ENCODE results near the gene TXLNA.

The TXLNA gene

GRCh38 chr1:32215629-32216480, 36.4 kb downstream of the TXLNA start:
- DNase-seq: peak; percentile 76 to 80 (median 78)

DNA sequence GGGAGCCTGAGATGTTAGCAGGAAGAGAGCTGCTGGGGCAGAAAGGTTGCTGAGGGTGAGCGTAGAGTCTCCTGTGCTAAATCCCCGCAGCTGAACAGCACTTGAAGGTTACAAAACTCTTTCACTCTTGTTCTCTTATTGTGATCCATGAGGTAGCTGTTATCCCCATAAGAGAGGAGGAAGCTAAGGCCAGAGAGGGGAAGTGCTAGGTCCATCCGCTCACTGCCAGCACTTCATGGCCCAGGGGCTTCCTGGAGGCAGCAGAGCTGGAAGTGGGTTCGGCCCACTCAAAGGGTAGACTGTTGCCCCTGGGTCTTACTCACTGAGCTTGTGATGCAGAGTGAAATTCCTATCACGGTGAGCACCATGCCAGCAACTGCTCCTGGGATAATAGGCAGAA, 37.1 kb downstream of the TXLNA start:
- peak in 2 of 3 donors; percentile 24 to 33 for DNase-seq

DNA sequence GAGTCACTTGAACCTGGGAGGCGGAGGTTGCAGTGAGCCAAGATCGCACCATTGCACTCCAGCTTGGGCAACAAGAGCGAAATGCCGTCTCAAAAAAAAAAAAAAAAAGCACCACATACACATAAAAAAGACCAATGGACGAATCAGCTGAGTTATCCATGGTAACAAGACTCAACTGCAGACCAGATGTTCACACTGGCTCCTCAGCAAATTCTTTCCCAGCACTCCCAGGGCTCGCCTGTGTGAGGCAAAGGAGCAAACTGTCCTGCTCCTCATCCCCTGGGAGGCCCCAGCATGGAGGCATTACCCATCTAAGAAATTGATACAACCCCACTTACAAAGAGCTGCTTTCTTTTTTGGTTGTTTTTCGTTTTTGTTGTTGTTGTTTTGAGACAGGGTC, 39.5 kb downstream of the TXLNA start:
- DNase-seq: no peak

- no peak for DNase-seq
These were observed 41.5 kb downstream of the TXLNA start for GRCh38 chr1:32220746-32221580.

- no peak for DNase-seq
These were observed 42.1 kb downstream of the TXLNA start for GRCh38 chr1:32221581-32221979.

GRCh38 chr1:32221980-32222755, 42.7 kb downstream of the TXLNA start, which contains the start of the genes EIF3I and TMEM234:
Gene EIF3I, plus strand, starts transcription at chr1:32222407. Its CDS starts 35 bp downstream, at chr1:32222442.
Gene TMEM234, minus strand, starts transcription at chr1:32222353. Its CDS starts 31 bp downstream, at chr1:32222322.
- DNase-seq: peak; percentile 95 to 97 (median 96)

- no peak for DNase-seq
These were observed 44.2 kb downstream of the TXLNA start for GRCh38 chr1:32223683-32224082.

GRCh38 chr1:32224285-32224684, 44.8 kb downstream of the TXLNA start:
- DNase-seq: no peak

DNA sequence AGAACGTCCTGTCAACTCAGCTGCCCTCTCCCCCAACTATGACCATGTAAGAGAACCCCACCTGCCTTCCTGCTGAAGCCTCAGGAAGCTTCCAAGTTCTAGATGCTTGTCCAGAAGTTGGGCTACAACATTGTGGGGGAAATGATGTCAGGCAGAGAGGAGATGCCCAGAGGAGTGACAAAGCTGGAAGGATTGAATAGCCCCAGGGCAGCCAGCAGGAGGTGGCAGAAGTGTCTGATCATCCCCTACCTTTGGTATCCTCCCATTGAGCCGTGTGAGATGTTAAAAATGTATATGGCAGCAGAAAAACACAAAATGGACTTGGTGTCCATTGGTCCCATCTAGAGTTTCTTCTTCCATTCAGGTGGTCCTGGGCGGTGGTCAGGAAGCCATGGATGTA, 49.3 kb downstream of the TXLNA start:
- no peak for DNase-seq

- DNase-seq: peak in 1 of 3 donors; percentile 15
These were observed 52.5 kb downstream of the TXLNA start for GRCh38 chr1:32231843-32232432.

- DNase-seq: no peak
These were observed 53.3 kb downstream of the TXLNA start for GRCh38 chr1:32232558-32233304.

DNA sequence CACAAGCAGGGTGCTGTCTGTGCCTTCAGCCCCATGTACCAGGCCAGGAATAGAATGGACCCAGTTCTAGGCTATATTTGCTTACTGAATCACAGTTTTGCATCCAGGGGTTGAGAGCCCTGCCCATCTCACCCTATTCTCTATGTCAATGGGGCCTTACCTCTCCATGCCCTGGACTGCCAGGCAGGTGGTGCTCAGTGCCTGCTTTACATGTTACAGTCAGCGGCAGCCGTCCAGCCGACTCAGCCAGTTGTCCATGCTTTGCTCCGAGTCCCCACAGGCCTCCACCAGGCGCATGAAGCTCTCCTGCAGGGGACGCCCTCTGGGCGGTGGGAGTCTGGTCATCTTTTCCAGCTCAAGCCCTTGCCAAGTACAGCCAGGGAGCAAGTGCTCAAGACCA, 55.3 kb downstream of the TXLNA start:
- no peak for DNase-seq

DNA sequence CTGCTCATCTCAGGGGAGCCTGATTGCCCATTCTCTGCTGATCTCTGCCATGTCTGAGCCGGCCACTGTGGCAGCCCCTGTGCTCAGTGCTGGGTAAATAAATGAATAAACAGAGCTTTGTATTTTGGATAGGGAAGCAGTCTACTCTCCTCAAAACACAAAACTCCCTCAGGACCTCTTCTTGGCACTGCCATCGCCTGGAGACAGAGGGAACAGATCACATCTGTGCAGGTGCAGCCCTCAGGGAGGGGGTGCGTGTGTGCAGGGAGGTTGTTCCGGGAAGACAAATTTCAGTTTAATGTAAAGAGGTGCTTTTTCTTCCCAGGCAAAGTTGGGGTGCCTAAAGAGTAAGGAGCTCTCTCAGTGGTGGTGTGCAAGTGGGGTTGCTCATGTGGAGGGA, 59.9 kb downstream of the TXLNA start:
- no peak for DNase-seq

- DNase-seq: no peak
These were observed 60.3 kb downstream of the TXLNA start for GRCh38 chr1:32239790-32240139.

DNA sequence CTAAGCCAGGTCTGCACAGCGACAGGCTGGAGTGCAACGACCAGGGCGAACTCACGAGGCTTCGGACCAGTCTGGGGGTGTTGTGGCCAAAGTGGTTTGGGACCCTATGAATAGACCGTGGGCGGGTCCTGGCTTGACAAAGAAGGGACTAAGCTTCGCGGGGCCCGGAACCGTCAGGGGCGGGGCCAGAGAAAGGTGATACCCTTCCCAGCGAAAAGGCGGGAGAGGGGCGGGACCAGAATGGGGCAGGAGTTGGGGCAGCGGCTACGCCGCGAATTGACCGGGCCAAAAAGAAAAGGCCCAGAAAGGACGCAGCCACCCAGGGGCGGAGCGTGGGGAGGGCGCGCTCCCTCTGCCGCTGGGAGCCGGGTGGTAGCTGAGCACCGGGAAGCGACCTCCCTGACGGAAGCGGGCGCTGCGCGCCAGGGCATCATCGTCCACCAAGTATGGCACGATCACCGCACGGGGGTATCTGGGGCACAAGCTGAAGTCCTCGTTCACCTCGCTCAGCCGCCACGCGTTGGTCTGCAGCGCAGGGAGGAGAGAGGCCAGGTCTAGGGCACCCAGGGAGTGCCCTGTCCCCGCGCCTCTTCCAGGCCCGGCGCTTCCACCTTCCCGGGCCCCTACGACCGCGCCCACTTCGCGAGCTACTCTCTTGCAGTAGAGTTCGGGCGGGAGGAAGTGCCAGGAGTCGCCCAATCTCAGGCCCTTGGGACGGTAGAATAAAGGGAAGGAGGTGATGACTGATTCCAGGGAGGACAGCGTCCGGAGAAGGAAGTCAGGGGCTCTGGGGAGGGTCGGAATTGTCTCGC, 60.9 kb downstream of the TXLNA start:
- peak; percentile 62 to 78 (median 69) for DNase-seq

- peak; percentile 28 to 48 (median 36) for DNase-seq
These were observed 61.7 kb downstream of the TXLNA start for GRCh38 chr1:32241001-32241763.

DNA sequence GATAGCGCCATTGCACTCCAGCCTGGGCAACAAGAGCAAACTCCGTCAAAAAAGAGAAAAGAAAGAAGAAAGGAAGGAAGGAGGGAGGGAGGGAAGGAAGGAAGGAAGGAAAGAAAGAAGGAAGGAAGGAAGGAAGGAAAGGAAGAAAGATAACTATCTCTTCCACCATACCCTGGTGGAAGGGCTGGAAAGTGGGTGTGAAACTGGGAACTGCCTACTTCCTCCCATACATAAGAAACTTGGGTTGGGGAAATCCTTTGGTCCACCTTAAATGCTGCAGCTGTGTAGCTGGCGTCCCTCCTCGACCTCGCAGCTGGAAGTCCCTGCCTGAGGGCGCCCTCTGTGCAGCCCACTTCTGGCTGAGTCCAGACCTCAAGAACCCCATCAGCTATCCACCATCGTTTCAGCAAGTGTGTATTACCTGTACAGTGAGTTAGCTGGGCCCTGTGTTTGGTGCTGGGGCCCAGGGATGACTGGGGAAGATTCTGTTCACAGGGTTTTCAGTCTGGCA, 62.9 kb downstream of the TXLNA start:
- peak; percentile 69 to 71 (median 70) for DNase-seq

GRCh38 chr1:32246888-32247273, 67.4 kb downstream of the TXLNA start, which contains the start of gene FAM167B:
Gene FAM167B, plus strand, starts transcription at chr1:32247222. Its CDS starts 200 bp downstream, at chr1:32247422.
- no peak for DNase-seq

- no peak for DNase-seq
These were observed 68.0 kb downstream of the TXLNA start for GRCh38 chr1:32247452-32247851.
